Astrocyte (in vitro differentiated cells and primary cell): ENCODE results near the gene TAF4. TPM values are rescaled to one million over a fixed set of nuclear protein-coding genes. Genes with fewer than 3 reads are reported as not detected.

Source experiments
- DNase-seq: peaks from one replicate; pipeline ENCODE4 v3.0.0-alpha.2; 2010; ENCODE audit warnings: low read depth
- FAIRE-seq: peaks from 2 replicates; lab custom pipeline; 2011; peaks lifted over from hg19 to GRCh38; lab: Jason Lieb, UNC
- H2AFZ ChIP-seq: 2 replicates; pipeline ENCODE4 v1.6.0; 2012; ENCODE audit warnings: low read depth, low read length, inconsistent platforms
- H3K27ac ChIP-seq: 2 replicates; pipeline ENCODE4 v1.5.1; 2011; ENCODE audit warnings: low read depth, low read length, inconsistent platforms
- H3K27me3 ChIP-seq: 2 replicates; pipeline ENCODE4 v1.6.0; 2011; ENCODE audit warnings: low read length, inconsistent platforms; ENCODE audit not compliant: insufficient read depth
- H3K36me3 ChIP-seq: 2 replicates; pipeline ENCODE4 v1.5.1; 2011; ENCODE audit warnings: low read length, inconsistent platforms; ENCODE audit not compliant: insufficient read depth
- H3K4me1 ChIP-seq: 2 replicates; pipeline ENCODE4 v1.5.1; 2011; ENCODE audit warnings: low read length, inconsistent platforms; ENCODE audit not compliant: insufficient read depth
- H3K4me2 ChIP-seq: 2 replicates; pipeline ENCODE4 v1.6.0; 2012; ENCODE audit warnings: low read length, inconsistent platforms
- H3K4me3 ChIP-seq: 2 replicates; pipeline ENCODE4 v1.5.1; 2011; ENCODE audit warnings: low read depth, mild to moderate bottlenecking, low read length, inconsistent platforms; ENCODE audit not compliant: insufficient read depth
- H3K79me2 ChIP-seq: 2 replicates; pipeline ENCODE4 v1.6.0; 2012; ENCODE audit warnings: mild to moderate bottlenecking, low read length, inconsistent platforms; ENCODE audit not compliant: insufficient read depth
- H3K9ac ChIP-seq: 2 replicates; pipeline ENCODE4 v1.6.0; 2012; ENCODE audit warnings: mild to moderate bottlenecking, low read length, inconsistent platforms
- H3K9me3 ChIP-seq: 2 replicates; pipeline ENCODE4 v1.5.1; 2012; ENCODE audit warnings: low read depth, mild to moderate bottlenecking, low read length, inconsistent platforms; ENCODE audit not compliant: insufficient read depth
- H4K20me1 ChIP-seq: 2 replicates; pipeline ENCODE4 v1.6.0; 2012; ENCODE audit warnings: low read length, inconsistent platforms; ENCODE audit not compliant: insufficient read depth
- H3K27ac Mint-ChIP-seq: one replicate; pipeline ENCODE4 v1.8.0; 2021; ENCODE audit warnings: mild to moderate bottlenecking, mixed read lengths; ENCODE audit not compliant: unreplicated experiment
- H3K27me3 Mint-ChIP-seq: one replicate; pipeline ENCODE4 v1.8.0; 2021; ENCODE audit warnings: low read depth, mixed read lengths; ENCODE audit not compliant: unreplicated experiment
- H3K36me3 Mint-ChIP-seq: one replicate; pipeline ENCODE4 v1.8.0; 2021; ENCODE audit warnings: low read depth, mixed read lengths; ENCODE audit not compliant: unreplicated experiment
- H3K4me1 Mint-ChIP-seq: one replicate; pipeline ENCODE4 v1.8.0; 2021; ENCODE audit warnings: low read depth, mixed read lengths; ENCODE audit not compliant: unreplicated experiment
- H3K4me3 Mint-ChIP-seq: one replicate; pipeline ENCODE4 v1.8.0; 2021; ENCODE audit warnings: mild to moderate bottlenecking, moderate library complexity, mixed read lengths; ENCODE audit not compliant: unreplicated experiment
- H3K9me3 Mint-ChIP-seq: one replicate; pipeline ENCODE4 v1.8.0; 2021; ENCODE audit warnings: mild to moderate bottlenecking, mixed read lengths; ENCODE audit not compliant: unreplicated experiment
- EZH2 ChIP-seq: IDR thresholded peaks from 2 replicates; pipeline ENCODE4 v1.6.1; 2012; ENCODE audit warnings: mild to moderate bottlenecking, low read length, inconsistent platforms; ENCODE audit not compliant: insufficient read depth
- total RNA-seq: library from RNA; stranded (reverse); gene quantifications from 2 replicates; pipeline ENCODE4 v1.2.1, GENCODE V29; 2021
- TF ChIP-seq, protein P1 (sequence below): IDR thresholded peaks from 2 replicates; pipeline ENCODE4 v1.5.1; 2011; ENCODE audit warnings: low read depth, mild to moderate bottlenecking, inconsistent platforms, low read length, moderate library complexity; ENCODE audit not compliant: insufficient read depth

The TAF4 gene
- total RNA-seq, 1 donor from 2014 or later = 11.8 TPM

DNA sequence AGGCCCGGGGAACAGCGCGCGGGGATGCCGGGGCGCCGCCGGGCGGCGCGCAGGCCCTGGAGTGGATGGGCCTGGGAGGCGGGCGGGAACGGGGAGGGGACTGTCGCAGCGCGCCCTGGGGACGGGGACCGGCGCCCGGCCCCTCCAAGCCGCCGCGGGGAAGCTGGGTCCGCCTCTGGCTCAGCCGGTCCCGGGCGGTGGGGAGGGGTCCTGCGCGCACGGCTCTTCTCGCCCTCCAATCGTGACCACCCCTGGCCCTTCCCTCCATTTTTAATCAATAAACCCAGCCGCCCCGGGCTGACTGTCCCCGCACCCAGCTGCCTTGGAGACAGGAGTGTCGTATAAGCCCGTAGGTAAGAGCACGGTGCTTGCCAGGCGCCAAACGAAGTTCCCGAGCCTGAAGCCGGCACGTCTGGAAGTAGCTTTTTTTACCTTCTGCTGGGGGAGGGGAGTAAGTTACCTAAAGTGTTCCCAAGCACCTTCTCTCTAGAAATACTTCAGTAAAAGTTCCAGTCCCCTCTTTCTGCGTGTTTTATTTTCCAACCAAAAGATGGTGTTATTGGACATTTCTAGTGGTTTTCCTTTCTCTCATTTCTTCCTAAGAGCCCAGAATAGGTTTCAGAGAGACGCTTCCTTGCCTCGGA, 780 bp upstream of the TAF4 start:
- H3K27me3 Mint-ChIP-seq = peaks cover 3% of the 10 kb centered on the region
- Histone ChIP-seq H3K4me1 (peaks cover 23% of the 10 kb centered on the region), H3K27ac (peak overlapping the region; percentile 61), H4K20me1 (peaks cover 30% of the 10 kb centered on the region), H3K4me2 (peak overlapping the region; percentile 94), H3K36me3 (no peaks in the 10 kb centered on the region), H2AFZ (peak overlapping the region; percentile 73), H3K79me2 (peaks cover 29% of the 10 kb centered on the region), H3K4me3 (peak overlapping the region; percentile 68), H3K9me3 (peaks cover 4% of the 10 kb centered on the region), H3K9ac (peak overlapping the region; percentile 89), H3K27me3 (no peaks in the 10 kb centered on the region)
- H3K9me3 Mint-ChIP-seq = peaks cover 2% of the 10 kb centered on the region
- DNase-seq (peak; percentile 25), FAIRE-seq (no peak)
- H3K4me1 Mint-ChIP-seq = peaks cover 15% of the 10 kb centered on the region
- H3K36me3 Mint-ChIP-seq = no peaks in the 10 kb centered on the region
- H3K4me3 Mint-ChIP-seq = peak overlapping the region; percentile 89
- peak overlapping the region; percentile 91 for H3K27ac Mint-ChIP-seq
- no peak for TF ChIP-seq EZH2
- TF ChIP-seq, protein P1, sequence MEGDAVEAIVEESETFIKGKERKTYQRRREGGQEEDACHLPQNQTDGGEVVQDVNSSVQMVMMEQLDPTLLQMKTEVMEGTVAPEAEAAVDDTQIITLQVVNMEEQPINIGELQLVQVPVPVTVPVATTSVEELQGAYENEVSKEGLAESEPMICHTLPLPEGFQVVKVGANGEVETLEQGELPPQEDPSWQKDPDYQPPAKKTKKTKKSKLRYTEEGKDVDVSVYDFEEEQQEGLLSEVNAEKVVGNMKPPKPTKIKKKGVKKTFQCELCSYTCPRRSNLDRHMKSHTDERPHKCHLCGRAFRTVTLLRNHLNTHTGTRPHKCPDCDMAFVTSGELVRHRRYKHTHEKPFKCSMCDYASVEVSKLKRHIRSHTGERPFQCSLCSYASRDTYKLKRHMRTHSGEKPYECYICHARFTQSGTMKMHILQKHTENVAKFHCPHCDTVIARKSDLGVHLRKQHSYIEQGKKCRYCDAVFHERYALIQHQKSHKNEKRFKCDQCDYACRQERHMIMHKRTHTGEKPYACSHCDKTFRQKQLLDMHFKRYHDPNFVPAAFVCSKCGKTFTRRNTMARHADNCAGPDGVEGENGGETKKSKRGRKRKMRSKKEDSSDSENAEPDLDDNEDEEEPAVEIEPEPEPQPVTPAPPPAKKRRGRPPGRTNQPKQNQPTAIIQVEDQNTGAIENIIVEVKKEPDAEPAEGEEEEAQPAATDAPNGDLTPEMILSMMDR = no peak

DNA sequence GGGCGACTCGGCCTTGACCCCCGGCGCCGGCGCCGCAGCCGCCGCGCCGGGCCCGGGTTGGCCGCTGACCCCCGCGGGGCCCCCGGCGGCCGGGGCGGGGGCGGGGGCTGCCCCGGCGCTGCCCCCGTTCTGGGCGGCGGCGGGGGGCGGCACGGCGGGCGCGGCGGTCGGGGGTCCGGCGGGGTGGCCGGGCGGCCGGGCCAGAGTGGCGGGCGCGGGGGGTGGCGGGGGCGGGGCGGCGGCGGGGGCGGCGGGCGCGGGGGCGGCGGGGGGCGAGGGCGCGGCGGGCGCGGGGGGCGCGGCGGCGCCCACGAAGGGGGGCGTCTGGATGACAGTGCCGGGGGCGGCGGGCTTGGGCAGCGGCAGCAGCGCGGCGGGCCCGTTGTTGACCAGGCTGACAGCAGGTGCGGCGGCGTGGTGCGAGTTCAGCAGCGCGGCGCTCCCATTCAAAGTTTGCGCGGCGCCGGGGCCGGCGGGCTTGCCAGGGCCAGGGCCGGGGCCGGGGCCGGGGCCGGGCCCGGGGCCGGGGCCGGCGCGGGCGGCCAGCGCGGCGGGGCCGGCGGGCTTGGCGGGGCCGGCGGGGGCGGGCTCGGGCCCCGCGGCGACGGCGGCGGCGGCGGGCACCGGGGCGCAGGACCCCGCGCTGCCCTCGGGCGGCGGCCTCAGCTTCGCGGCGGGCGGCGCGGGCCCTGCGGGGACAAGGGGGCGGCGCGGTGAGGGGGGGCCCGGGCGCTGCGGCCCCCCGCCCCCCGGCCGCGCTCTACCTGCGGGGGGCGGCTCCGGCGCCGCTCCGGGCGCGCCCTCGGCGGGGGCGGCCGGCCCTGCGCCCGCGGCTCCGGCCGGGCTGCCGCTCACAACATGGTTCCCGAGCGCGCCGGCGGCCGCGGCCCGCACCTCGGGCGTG, 659 bp downstream of the TAF4 start:
- Mint-ChIP-seq H3K27ac (no peak overlapping the region), H3K9me3 (no peaks in the 10 kb centered on the region), H3K36me3 (no peaks in the 10 kb centered on the region), H3K4me1 (peaks cover 15% of the 10 kb centered on the region), H3K27me3 (no peaks in the 10 kb centered on the region), H3K4me3 (peak overlapping the region; percentile 50)
- Histone ChIP-seq H3K79me2 (peaks cover 43% of the 10 kb centered on the region), H3K36me3 (no peaks in the 10 kb centered on the region), H3K9ac (peak overlapping the region; percentile 67), H2AFZ (peak overlapping the region; percentile 84), H3K4me2 (peak overlapping the region; percentile 88), H3K9me3 (peaks cover 4% of the 10 kb centered on the region), H3K4me3 (peak overlapping the region; percentile 68), H3K27ac (no peak overlapping the region), H3K27me3 (no peaks in the 10 kb centered on the region), H4K20me1 (peaks cover 44% of the 10 kb centered on the region), H3K4me1 (peaks cover 23% of the 10 kb centered on the region)
- DNase-seq (no peak), FAIRE-seq (no peak)
- TF ChIP-seq, protein P1 = no peak
- TF ChIP-seq EZH2 = no peak
